HG03135 (cell line): ENCODE data around the gene NCKAP5L.
A peak's percentile ranks its signal among the peaks of the same experiment; 100 is the strongest.

Source experiments
- ATAC-seq: cut with Tn5 transposase; IDR thresholded peaks from one replicate; pipeline ENCODE4 v1.9.1; 2021; ENCODE audit warnings: mild to moderate bottlenecking, moderate library complexity; ENCODE audit not compliant: unreplicated experiment

Gene NCKAP5L

DNA sequence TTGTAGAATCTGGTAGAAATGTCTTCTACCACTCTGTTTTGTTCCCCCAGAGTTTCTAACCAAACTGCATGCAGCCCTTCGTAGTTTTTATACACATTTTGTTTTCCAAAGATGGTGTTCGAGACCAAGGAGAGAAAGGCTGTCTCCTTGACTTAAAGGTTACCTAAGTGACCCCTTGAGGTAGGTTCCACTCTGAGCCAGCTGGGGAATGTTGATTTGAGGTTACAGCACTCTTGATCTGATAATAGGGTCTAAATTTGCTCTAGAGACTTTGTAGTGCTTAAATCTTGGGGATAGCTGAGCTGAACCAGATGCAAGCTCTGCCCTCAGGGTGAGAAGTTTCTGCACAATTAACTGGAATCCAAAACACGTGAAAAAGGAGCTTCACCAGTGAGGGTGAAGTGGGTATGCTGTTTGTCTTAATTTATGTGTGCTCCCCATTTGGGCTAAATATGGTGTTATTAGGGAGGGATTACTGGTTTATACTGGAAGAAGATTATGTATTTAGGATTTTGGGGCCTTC is 83.8 kb downstream of the NCKAP5L start:
- ATAC-seq: no peak

DNA sequence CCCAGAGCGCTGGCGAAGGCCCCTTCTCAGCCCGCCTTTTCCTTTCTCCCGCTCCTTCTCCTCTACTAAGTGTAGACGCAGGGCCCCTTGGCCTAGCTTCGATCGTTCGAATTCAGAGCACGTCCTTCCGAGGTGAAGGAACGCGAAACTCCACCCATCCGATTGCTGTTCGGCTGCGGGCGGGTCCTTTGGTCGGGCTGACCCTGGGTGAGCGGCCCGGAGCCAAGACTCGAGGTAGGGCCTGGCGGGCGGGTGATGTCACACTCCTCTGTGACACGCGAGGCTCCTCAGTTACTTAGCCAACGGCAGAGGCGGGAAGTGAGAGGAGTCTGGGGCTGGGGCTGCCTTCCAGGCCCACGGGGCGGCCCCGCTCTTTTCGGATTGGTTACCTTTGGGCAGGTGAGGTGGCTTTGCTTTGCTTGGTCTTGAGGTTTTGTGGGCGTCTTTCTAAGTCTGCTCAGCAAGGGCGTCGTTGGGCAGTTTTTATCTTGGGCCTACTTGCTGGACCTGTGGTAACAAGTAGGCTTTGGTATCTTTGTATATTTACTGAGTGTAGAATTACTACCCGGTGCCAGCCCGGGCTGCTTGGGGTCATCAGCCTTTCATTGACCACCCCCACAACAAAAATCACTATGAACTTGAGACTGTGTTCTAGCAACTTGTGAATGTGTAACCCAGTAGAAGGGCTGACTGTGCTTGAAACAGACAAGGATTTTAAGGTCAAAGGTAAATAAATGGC is 86.2 kb downstream of the NCKAP5L start:
- peak; percentile 64 for ATAC-seq
